Measurements from ENCODE around the gene SUPT5H. TPM values are rescaled to one million over a fixed set of nuclear protein-coding genes. Genes with fewer than 3 reads are reported as not detected.

Gene SUPT5H
- polyA plus RNA-seq, 1 donor from 2014 or later = 92.5 TPM

GRCh38 chr19:39407410-39407659 lies 38.0 kb upstream of the SUPT5H start:
- no peaks in the 10 kb centered on the region for H3F3A ChIP-seq (ENCODE audit: insufficient read depth, low read length, poor library complexity, severe bottlenecking)
- no peak overlapping the region for H3K27ac ChIP-seq (ENCODE audit: low read length)
- H3K27me3 ChIP-seq (ENCODE audit: insufficient read depth, low read depth, low read length) = peaks cover 52% of the 10 kb centered on the region
- H3K9me2 ChIP-seq (ENCODE audit: insufficient read depth, low read length) = no peaks in the 10 kb centered on the region
- no peak overlapping the region for H3K9ac ChIP-seq (ENCODE audit: low read length)
- TF ChIP-seq POLR2AphosphoS5 (IDR thresholded peaks at IDR 0.05) (no peak), EZH2 (IDR thresholded peaks at IDR 0.05; ENCODE audit: borderline replicate concordance, insufficient read depth, low read length, poor library complexity, severe bottlenecking) (no peak), TAF1 (IDR thresholded peaks at IDR 0.05; ENCODE audit: low read depth) (no peak), SMC3 (conservative IDR thresholded peaks at IDR 0.05; ENCODE audit: poor library complexity) (no peak), RAD21 (conservative IDR thresholded peaks at IDR 0.05) (no peak), MXI1 (conservative IDR thresholded peaks at IDR 0.05; ENCODE audit: poor library complexity, severe bottlenecking) (no peak), EP300 (conservative IDR thresholded peaks at IDR 0.05; ENCODE audit: poor library complexity, severe bottlenecking) (no peak)
- TF ChIP-seq, protein P1, sequence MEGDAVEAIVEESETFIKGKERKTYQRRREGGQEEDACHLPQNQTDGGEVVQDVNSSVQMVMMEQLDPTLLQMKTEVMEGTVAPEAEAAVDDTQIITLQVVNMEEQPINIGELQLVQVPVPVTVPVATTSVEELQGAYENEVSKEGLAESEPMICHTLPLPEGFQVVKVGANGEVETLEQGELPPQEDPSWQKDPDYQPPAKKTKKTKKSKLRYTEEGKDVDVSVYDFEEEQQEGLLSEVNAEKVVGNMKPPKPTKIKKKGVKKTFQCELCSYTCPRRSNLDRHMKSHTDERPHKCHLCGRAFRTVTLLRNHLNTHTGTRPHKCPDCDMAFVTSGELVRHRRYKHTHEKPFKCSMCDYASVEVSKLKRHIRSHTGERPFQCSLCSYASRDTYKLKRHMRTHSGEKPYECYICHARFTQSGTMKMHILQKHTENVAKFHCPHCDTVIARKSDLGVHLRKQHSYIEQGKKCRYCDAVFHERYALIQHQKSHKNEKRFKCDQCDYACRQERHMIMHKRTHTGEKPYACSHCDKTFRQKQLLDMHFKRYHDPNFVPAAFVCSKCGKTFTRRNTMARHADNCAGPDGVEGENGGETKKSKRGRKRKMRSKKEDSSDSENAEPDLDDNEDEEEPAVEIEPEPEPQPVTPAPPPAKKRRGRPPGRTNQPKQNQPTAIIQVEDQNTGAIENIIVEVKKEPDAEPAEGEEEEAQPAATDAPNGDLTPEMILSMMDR (IDR thresholded peaks at IDR 0.05; ENCODE audit: poor library complexity, severe bottlenecking) = no peak
- TF ChIP-seq, protein P2, sequence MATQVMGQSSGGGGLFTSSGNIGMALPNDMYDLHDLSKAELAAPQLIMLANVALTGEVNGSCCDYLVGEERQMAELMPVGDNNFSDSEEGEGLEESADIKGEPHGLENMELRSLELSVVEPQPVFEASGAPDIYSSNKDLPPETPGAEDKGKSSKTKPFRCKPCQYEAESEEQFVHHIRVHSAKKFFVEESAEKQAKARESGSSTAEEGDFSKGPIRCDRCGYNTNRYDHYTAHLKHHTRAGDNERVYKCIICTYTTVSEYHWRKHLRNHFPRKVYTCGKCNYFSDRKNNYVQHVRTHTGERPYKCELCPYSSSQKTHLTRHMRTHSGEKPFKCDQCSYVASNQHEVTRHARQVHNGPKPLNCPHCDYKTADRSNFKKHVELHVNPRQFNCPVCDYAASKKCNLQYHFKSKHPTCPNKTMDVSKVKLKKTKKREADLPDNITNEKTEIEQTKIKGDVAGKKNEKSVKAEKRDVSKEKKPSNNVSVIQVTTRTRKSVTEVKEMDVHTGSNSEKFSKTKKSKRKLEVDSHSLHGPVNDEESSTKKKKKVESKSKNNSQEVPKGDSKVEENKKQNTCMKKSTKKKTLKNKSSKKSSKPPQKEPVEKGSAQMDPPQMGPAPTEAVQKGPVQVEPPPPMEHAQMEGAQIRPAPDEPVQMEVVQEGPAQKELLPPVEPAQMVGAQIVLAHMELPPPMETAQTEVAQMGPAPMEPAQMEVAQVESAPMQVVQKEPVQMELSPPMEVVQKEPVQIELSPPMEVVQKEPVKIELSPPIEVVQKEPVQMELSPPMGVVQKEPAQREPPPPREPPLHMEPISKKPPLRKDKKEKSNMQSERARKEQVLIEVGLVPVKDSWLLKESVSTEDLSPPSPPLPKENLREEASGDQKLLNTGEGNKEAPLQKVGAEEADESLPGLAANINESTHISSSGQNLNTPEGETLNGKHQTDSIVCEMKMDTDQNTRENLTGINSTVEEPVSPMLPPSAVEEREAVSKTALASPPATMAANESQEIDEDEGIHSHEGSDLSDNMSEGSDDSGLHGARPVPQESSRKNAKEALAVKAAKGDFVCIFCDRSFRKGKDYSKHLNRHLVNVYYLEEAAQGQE (IDR thresholded peaks at IDR 0.05; ENCODE audit: borderline replicate concordance) = no peak
- peak overlapping the region; percentile 58 for H3K4me3 ChIP-seq (ENCODE audit: low read length)
- H2AFZ ChIP-seq (ENCODE audit: low read depth, low read length) = no peak overlapping the region
- H3K4me2 ChIP-seq (ENCODE audit: low read length) = no peak overlapping the region
- H3K36me3 ChIP-seq (ENCODE audit: insufficient read depth, low read length) = no peaks in the 10 kb centered on the region
- no peaks in the 10 kb centered on the region for H4K20me1 ChIP-seq (ENCODE audit: insufficient read depth)
- H3K79me2 ChIP-seq (replicated peaks; ENCODE audit: insufficient read depth, low read length) = no peaks in the 10 kb centered on the region
- no peaks in the 10 kb centered on the region for H3K9me3 ChIP-seq (ENCODE audit: low read length)

GRCh38 chr19:39407660-39408391 lies 37.6 kb upstream of the SUPT5H start:
- no peaks in the 10 kb centered on the region for H3K79me2 ChIP-seq (replicated peaks; ENCODE audit: insufficient read depth, low read length)
- no peak for TF ChIP-seq EP300 (conservative IDR thresholded peaks at IDR 0.05; ENCODE audit: poor library complexity, severe bottlenecking)
- TF ChIP-seq, protein P2 (IDR thresholded peaks at IDR 0.05; ENCODE audit: borderline replicate concordance) = no peak
- TF ChIP-seq EZH2 (IDR thresholded peaks at IDR 0.05; ENCODE audit: borderline replicate concordance, insufficient read depth, low read length, poor library complexity, severe bottlenecking) = no peak
- TF ChIP-seq POLR2AphosphoS5 (IDR thresholded peaks at IDR 0.05) = no peak
- TF ChIP-seq, protein P1 (IDR thresholded peaks at IDR 0.05; ENCODE audit: poor library complexity, severe bottlenecking) = no peak
- TF ChIP-seq TAF1 (IDR thresholded peaks at IDR 0.05; ENCODE audit: low read depth) = no peak
- no peak for TF ChIP-seq SMC3 (conservative IDR thresholded peaks at IDR 0.05; ENCODE audit: poor library complexity)
- TF ChIP-seq RAD21 (conservative IDR thresholded peaks at IDR 0.05) = no peak
- TF ChIP-seq MXI1 (conservative IDR thresholded peaks at IDR 0.05; ENCODE audit: poor library complexity, severe bottlenecking) = no peak
- H3K9me2 ChIP-seq (ENCODE audit: insufficient read depth, low read length) = no peaks in the 10 kb centered on the region
- no peaks in the 10 kb centered on the region for H4K20me1 ChIP-seq (ENCODE audit: insufficient read depth)
- no peaks in the 10 kb centered on the region for H3F3A ChIP-seq (ENCODE audit: insufficient read depth, low read length, poor library complexity, severe bottlenecking)
- no peaks in the 10 kb centered on the region for H3K36me3 ChIP-seq (ENCODE audit: insufficient read depth, low read length)
- no peak overlapping the region for H3K4me3 ChIP-seq (ENCODE audit: low read length)
- peaks cover 52% of the 10 kb centered on the region for H3K27me3 ChIP-seq (ENCODE audit: insufficient read depth, low read depth, low read length)
- no peak overlapping the region for H2AFZ ChIP-seq (ENCODE audit: low read depth, low read length)
- H3K4me2 ChIP-seq (ENCODE audit: low read length) = no peak overlapping the region
- no peak overlapping the region for H3K9ac ChIP-seq (ENCODE audit: low read length)
- no peaks in the 10 kb centered on the region for H3K9me3 ChIP-seq (ENCODE audit: low read length)
- H3K27ac ChIP-seq (ENCODE audit: low read length) = no peak overlapping the region

Data from neural cell (in vitro differentiated cells).